GM18520 (cell line): Measurements from ENCODE around the gene PRR36.

Experiments
- ATAC-seq: cut with Tn5 transposase; IDR thresholded peaks from one replicate; pipeline ENCODE4 v1.9.1; 2021; ENCODE audit not compliant: unreplicated experiment

PRR36 gene

DNA sequence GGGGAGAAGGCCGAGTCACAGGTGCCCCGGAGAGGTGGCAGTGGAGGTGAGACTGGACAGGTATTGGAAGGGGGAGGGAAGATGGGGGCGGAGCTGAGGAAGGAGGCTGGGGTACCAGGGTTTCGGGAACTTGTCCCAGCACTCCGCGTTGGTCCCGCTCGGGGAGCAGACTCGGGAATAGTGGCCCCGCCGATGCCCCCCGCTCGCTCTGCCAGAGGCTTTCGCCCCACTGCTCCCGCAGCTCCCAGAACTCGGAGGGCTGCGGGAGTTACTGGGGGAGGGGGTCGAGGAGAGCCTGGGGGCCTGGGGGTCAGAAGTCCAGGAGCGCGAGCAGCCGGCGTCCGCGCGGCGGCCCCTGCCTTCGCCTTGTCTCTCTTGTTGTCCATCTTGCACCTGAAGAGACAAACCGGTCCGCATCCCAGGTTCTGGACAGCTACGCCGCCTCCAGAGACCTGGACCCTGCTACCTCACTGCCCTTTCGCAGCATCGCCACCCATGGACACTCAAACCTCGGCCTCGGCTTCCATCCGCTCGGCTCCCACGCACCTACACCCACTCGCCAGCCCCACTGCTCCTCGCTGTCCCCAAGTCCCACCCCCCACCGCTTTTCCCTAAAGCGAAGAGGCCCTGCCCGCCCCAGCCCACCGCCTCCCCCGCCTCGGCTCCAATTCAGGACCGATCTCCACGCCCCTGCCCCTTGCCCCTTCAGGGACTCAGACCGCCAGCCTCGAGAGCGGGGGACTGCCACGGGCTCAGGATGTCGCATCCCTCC, 700 bp downstream of the PRR36 start:
- no peak for ATAC-seq

DNA sequence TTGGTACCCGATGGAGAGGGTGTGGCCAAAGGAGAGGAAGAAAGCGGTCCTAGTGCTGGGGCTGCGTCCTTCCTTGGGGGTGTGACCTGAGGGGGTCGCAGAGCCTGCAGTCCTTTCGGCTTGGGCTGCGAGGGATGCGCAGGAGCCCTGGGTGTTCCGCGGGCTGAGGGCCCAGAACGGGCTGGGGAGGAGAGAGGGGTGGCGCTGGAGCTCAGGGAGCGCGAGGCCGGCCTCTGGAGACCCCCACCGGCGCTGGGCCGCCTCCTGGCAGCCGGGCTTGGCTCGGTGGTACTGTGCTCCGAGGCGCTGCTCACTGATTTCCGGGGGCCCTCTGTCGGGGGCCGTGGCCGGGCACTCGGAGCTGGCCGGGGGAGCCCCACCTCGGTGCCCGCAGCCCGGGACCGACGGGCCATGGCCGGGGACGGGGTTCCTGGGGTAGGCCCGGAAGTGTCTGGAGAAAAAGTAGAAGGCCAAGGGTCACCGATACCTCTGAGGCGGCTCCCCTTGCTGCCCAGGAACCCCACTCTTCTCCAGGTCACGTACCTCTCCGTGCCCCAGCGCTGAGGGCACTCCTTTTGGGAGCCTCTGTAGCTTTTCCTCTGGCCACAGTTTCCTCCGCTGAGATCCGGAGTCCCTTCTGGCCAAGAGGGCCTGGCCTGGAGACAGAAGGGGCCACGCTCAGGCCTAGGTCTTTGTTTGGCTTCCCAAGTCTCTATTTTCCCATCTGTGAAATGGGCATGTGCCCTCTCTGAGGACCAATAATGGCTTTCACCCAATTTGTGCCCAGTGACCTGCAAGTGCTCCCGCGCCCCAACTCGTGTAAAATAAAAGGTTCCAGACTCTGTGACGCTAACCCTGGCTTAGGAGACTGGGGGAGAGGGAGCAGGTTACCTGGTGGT, 1.6 kb downstream of the PRR36 start:
- no peak for ATAC-seq

DNA sequence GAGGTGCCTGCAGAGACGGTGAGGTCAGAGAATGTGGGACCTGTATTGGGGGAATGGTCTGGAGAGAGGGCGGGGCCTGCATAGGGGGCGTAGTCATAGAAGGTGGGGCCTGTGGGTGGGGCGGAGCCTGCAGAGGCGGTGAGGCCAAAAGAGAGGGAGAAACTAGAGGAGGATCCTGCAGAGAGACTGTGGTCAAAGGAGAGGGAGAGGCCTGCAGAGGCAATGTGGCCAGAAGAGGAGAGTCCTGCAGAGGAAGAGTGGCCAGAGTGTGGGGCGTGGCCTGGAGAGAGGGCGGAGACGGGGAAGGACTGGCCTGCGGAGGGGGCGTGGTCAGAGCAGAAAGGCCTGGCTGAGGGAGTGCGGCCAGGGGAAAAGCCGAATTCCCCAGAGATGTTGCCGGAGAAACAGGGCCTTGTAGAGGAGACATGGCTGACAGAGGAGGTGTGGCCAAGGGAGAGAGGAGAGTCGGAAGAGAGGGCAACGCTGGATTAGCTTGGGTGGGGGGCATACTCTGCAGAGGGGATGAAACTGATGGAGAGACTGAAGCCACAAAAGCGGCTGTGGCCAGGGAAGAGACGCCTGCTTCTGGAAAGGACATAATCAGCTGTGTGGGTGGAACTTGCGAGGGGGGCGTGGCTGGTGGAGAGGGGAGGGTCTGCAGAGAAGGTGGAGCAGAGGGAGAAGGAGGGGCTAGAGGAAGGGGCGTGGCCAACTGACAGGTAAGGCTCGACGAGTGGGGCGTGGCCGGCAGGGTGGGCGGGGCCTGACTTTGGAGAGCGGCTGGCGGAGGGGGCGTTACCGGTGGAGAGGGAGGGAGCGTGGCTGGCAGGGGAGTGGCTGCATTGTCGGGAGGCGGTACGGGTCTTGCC, 2.5 kb downstream of the PRR36 start:
- no peak for ATAC-seq

GRCh38 chr19:7870571-7871436, 3.4 kb downstream of the PRR36 start:
- ATAC-seq = no peak

DNA sequence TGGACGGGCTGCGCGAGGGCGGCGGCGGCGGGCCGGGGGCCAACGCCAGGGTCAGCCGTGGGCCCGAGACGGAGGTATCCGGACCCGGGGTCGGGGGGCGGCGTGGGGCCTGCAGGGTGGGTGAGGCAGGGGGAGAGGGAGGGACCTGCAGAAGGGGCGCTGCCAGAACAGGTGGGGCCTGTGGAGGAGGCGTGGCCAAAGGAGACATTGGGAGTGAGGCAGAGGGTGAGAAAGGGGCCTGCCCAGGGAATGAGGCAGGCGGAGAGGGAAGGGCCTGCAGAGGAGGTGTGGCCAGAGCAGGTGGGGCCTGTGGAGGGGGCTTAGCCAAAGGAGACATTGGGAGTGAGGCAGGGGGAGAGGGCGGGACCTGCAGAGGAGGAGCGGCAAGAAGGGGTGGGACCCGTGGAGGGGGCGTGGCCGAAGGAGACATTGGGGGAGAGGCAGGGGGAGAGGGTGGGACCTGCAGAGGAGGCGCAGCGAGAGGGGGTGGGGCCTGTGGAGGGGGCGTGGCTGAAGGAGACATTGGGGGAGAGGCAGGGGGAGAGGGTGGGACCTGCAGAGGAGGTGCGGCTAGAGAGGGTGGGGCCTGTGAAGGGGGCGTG, 4.2 kb downstream of the PRR36 start:
- ATAC-seq = no peak

DNA sequence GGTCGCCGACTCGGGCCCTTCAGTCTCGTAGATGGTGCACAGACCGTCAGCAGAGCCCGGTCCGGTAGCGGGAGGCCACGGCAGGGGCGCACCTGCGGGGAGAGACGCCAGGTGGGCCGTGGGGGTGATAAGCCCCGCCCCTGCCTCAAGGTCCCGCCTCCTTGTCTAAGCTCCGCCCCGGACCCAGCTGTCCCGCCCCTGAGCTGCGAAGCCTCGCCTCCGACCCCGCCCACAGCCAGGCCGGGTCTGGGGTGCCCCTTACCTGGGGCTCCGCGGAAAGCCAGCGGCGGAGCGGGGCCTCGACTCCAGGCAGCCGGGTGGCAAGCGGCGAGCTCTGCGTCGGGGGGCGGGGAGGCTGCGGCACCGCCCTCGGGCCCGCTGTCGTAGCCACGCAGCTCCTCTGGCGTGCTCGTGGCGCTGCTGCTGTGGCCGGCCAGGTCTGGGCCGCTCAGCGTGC, 4.7 kb downstream of the PRR36 start:
- peak; percentile 35 for ATAC-seq

DNA sequence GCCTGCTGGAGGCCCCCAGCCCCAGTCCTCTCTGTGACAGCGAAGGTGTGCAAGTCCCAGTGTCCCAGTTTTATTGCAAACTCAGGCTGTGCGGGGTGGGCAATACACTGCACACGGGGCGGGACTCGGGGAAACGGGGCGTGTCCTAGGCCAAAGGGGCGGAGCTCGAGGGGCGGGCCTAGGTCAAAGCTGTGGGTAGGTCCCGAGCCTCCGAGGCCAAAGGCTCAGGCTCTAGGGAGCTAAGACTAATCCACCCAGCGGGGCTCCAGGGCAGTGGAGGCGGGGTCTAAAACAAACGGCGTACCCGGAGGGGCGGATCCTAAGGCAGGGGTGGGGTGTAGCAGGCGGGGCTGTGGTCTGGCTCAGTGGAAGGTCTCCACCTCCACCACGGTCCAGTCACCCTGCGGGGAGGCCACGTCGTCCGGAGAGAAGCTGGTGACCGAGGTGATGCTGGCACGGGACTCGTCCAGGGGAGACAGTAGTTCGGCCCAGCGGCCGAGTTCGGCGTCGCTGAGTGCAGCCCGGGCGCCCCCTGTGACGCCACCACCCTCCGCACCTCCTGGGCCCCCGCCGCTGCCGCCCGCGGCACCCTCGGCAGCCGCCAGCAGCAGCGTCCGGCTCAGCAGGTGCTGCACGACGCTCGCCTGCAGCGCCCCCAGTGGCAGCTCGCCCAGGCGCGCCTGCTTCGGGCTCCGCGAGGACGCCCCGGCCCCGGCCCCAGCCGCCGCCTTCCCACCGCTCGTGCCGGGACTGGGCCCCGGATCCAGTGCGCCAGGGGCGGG, 5.3 kb downstream of the PRR36 start:
- ATAC-seq = peak; percentile 52

- no peak for ATAC-seq
These were observed 5.9 kb downstream of the PRR36 start for GRCh38 chr19:7868326-7868670.

GRCh38 chr19:7867092-7867844, 6.9 kb downstream of the PRR36 start:
- ATAC-seq = no peak

DNA sequence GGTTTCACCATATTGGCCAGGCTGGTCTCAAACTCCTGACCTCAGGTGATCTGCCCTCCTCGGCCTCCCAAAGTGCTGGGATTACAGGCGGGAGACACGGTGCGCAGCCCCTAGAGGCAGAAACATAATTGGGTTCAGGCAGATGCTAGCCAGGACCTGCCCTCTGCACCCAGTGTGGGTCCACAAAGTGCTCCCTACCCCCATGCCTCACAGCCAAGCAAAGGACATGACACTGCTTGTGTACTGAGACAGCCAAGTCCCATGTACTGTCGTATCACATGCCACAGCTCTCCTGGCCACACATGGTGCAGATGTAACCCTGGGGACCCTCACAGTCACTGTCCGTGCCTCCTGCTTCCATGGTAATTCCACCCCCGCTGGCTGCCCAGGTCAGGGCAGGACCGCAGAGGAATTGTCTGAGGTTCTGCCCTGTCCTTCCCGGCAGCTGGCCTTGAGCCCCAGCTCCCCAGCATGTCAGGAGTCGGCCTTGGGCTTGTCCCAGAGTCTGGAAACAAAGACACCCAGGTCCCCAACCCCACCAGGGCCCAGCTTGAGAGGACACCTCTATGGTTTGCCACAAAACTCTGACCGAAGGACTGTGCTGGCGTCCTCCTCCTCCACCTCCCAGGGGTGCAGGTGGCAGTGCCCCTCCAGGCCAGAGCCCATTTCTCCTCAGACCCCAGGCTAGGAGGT, 7.6 kb downstream of the PRR36 start:
- ATAC-seq = no peak

DNA sequence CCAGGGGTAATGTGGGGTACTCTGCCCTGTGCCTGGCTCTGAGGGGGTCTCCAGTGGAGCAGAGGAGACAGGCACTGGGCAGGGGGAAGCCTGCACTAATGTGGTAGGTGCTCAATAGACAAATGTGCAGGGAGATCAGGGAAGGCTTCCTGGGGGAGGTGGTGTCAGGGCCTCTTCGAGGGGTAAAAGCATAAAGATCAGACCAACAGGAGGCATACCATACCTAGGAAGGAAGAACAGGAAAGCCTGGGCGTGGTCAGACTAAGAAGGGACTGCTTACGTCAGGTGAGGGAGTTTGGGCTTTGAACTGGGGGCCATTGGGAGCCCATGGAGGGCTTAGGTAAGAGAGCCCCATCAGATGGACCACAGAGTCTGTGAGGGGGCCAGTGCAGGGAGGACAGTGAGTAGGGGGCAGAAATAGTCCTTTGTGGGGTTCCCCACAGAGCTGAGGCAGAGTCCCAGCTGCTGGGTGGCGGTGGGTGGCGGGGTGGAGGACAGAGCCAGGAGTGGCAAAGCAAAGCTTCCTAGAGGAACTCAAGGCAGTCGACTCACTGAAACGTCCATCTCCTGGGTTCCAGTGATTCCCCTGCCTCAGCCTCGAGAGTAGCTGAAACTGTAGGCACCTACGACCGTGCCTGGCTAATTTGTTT, 8.8 kb downstream of the PRR36 start:
- ATAC-seq = no peak

DNA sequence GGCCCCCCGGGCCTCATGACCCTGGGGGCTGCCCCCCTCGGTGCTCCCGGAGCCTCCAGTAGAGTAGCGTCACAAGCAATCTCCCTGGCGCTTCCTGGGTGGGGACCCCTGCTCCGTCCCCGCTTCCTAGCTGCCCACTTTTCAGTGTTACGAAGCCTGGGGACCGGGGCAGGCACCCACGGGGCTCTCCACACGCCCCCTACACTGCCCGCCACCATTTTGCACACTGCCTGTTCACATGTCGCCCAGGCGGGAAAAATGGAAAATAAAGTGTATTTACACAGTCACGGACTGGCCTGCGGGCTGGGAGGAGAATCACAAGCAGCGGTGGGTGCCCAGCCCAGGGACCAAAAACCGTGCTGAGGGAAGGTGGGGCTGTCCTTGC, 9.5 kb downstream of the PRR36 start:
- ATAC-seq = no peak

DNA sequence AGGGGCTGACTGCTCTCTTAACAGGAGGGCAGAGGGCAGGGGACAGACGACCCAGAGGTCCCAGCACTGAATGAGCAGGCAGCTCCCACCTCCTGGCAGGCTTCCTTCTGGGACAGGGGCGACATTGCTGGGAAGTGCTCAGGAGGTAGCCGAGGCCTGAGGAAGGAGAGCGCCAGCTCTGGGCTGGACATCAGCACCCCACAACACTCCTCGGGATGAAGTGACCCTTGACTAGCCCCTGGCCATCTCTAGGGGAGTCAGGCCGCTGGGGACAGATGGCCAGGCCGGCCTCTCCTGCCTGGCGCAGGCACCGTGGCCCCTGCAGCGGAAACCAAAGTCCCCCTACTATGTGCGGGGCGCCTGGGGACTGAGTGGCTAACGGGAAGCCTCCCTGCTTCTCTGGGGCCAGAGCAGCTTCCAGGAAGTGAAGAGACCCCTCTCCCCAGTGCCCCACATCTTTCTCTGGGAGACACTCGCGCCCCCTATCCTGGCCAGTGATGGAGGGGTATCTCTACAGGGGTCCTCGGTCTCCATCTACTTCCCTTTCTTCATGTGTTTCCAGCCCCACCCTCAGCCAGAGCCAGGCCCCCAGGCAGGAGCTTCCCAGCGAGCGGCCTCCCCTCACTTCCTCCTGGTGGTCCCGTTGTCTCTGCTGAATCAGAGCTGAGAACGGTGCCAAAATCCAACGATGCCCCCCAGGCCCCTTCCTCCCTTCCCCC, 10.1 kb downstream of the PRR36 start:
- ATAC-seq = no peak

- ATAC-seq = no peak
These were observed 10.8 kb downstream of the PRR36 start for GRCh38 chr19:7863157-7863970.

- no peak for ATAC-seq
These were observed 11.7 kb downstream of the PRR36 start for GRCh38 chr19:7862413-7862951.
